GM19324 (cell line): Measurements from ENCODE around the gene KCNQ2.
"Not testable (repeated sequence)": the region's sequence is repeated elsewhere in the genome, so short reads cannot be mapped to it uniquely, and the experiment has no call there.

Source experiments
- ATAC-seq: cut with Tn5 transposase; IDR thresholded peaks from one replicate; pipeline ENCODE4 v1.9.1; 2021; ENCODE audit warnings: mild to moderate bottlenecking, moderate library complexity; ENCODE audit not compliant: unreplicated experiment, low FRiP score

The KCNQ2 gene

GRCh38 chr20:63471981-63472831, at the start of gene KCNQ2:
Gene KCNQ2 (minus strand): TSS chr20:63472655. CDS start chr20:63472463, 192 bp downstream.
- no peak for ATAC-seq

- ATAC-seq = no peak
These were observed 49.1 kb upstream of the KCNQ2 start for GRCh38 chr20:63521602-63522001.

- peak; percentile 56 for ATAC-seq
These were observed 48.6 kb upstream of the KCNQ2 start for GRCh38 chr20:63520934-63521601.

- ATAC-seq = peak; percentile 73
These were observed 48.1 kb upstream of the KCNQ2 start, which contains the start of gene PPDPF for GRCh38 chr20:63520504-63520933. Gene PPDPF (plus strand): TSS chr20:63520765. CDS start chr20:63521309, 544 bp downstream.

GRCh38 chr20:63519668-63520503, 47.4 kb upstream of the KCNQ2 start:
- peak; percentile 21 for ATAC-seq

- ATAC-seq = no peak
These were observed 46.7 kb upstream of the KCNQ2 start for GRCh38 chr20:63518946-63519667.

- ATAC-seq = no peak
These were observed 46.0 kb upstream of the KCNQ2 start for GRCh38 chr20:63518351-63518861.

- ATAC-seq = no peak
These were observed 45.2 kb upstream of the KCNQ2 start for GRCh38 chr20:63517376-63518309.

- not testable (repeated sequence) for ATAC-seq
These were observed 42.1 kb upstream of the KCNQ2 start for GRCh38 chr20:63514520-63514919.

- no peak for ATAC-seq
These were observed 40.8 kb upstream of the KCNQ2 start for GRCh38 chr20:63513207-63513606.

- no peak for ATAC-seq
These were observed 36.7 kb upstream of the KCNQ2 start for GRCh38 chr20:63509088-63509564.

- ATAC-seq = no peak
These were observed 35.8 kb upstream of the KCNQ2 start for GRCh38 chr20:63508072-63508768.

- no peak for ATAC-seq
These were observed 34.8 kb upstream of the KCNQ2 start for GRCh38 chr20:63507083-63507743.

- no peak for ATAC-seq
These were observed 33.3 kb upstream of the KCNQ2 start for GRCh38 chr20:63505723-63506122.

- ATAC-seq = no peak
These were observed 32.8 kb upstream of the KCNQ2 start for GRCh38 chr20:63505281-63505680.

GRCh38 chr20:63504642-63505041, 32.2 kb upstream of the KCNQ2 start:
- ATAC-seq = no peak

- no peak for ATAC-seq
These were observed 31.1 kb upstream of the KCNQ2 start for GRCh38 chr20:63503524-63503923.
